Astrocyte of the spinal cord (primary cell): ENCODE results near the gene GPR108.

ENCODE experiments used
- DNase-seq: peaks from one replicate; pipeline ENCODE4 v3.0.0; 2011; ENCODE audit warnings: low read depth, low spot score
- H3K4me3 ChIP-seq: 2 replicates; pipeline ENCODE4 v1.5.1; 2011; ENCODE audit warnings: low read depth, mild to moderate bottlenecking, low read length, moderate library complexity
- CTCF ChIP-seq: IDR thresholded peaks from 2 replicates; pipeline ENCODE4 v1.5.1; 2012; ENCODE audit warnings: low read depth, mild to moderate bottlenecking, low read length, inconsistent platforms
- in situ Hi-C: cut with HindIII; loops from 2 replicates; pipeline ENCODE4 v1.10.0; 2017; ENCODE audit warnings: low sequenced_read_pairs

The GPR108 gene

DNA sequence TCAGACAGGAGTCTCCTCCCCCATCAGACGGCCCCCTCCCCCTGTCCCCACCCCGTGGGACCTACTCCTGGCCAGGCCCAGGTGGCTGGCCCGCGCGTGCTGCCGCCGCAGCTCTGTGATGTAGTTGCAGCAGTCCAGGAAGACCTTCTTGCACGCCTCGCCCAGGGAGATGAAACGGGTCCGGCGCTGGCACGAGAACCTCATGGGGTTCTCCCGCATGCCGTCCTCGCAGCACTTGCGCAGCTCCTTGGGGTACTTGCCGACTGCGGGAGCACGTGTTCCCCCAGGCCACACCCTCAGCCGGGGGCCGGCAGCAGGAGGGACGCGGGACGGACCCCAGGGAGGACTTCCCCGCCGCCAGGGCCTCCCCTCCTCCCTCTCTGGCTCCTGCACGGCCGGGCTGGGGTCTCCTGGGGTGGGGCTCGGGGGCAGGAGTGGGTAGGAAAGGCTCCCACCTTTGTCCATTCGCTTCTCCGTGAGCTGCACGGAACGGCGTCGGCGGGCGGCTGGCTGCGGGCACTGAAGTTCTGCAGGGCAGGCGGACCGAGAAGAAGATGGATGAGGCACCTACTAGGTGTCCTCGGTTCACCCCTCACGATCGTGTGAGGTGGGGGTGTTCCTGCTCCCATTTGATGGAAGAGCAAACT is 30.2 kb downstream of the GPR108 start:
- in situ Hi-C loops: no loop called here
- no peak for DNase-seq
- no peak overlapping the region for H3K4me3 ChIP-seq
- no peak for TF ChIP-seq CTCF

DNA sequence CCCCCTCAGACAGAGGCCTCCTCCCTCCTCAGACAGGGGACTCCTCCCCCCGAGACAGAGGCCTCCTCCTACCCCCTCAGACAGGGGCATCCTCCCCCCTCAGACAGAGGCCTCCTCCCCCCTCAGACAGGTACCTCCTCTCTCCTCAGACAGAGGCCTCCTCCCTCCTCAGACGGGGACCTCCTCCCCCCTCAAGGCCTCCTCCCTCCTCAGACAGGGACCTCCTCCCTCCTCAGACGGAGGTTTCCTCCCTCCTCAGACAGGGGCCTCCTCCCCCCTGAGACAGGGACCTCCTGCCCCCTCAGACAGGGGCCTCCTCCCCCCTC is 30.8 kb downstream of the GPR108 start:
- H3K4me3 ChIP-seq: no peak overlapping the region
- in situ Hi-C loops: no loop called here
- no peak for DNase-seq
- TF ChIP-seq CTCF: no peak

- no peak for TF ChIP-seq CTCF
- no peak for DNase-seq
- in situ Hi-C loops: no loop called here
- H3K4me3 ChIP-seq: no peak overlapping the region
Measured at GRCh38 chr19:6705931-6706632, 31.3 kb downstream of the GPR108 start.

- TF ChIP-seq CTCF: no peak
- DNase-seq: no peak
- in situ Hi-C loops: no loop called here
- no peak overlapping the region for H3K4me3 ChIP-seq
Measured at GRCh38 chr19:6700586-6701316, 36.6 kb downstream of the GPR108 start.

- TF ChIP-seq CTCF: no peak
- DNase-seq: no peak
- in situ Hi-C loops: no loop called here
- H3K4me3 ChIP-seq: no peak overlapping the region
Measured at GRCh38 chr19:6699935-6700334, 37.4 kb downstream of the GPR108 start.

- no peak overlapping the region for H3K4me3 ChIP-seq
- no peak for TF ChIP-seq CTCF
- in situ Hi-C loops: no loop called here
- no peak for DNase-seq
Measured at GRCh38 chr19:6697291-6697690, 40.1 kb downstream of the GPR108 start.
